Measurements from ENCODE around the gene MBTPS1. TPM values are rescaled to one million over a fixed set of nuclear protein-coding genes. Genes with fewer than 3 reads are reported as not detected.
A peak's percentile ranks its signal among the peaks of the same experiment; 100 is the strongest.

MBTPS1 gene
- total RNA-seq, 3 donors from 2014 or later (not counting 1 experiment from before 2014, with no cell fraction given) = 85.2 to 124 (median 113) TPM

DNA sequence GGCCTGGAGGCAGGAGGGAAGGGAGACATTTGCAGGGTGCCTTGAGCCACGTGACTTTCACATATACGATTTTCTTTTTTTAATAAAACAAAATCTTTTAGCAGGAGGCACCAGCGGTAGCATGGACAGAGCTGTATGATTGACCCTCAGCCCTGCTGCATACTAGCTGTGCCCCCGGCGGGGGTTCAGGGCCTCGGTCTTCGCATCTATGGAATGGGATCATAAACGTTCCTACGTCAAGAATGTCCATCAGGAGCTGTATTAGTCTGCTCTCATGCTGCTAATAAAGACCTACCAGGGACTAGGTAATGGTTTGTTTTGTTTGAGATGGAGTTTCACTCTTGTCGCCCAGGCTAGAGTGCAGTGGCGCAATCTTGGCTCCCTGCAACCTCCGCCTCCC is 101.3 kb downstream of the MBTPS1 start:
- no peak for ATAC-seq
- no peak overlapping the region for H3K4me3 Mint-ChIP-seq
- WGBS (ENCODE audit: insufficient coverage) = 91% methylated on average over 12 of the region's 12 CpGs
- TF ChIP-seq, protein P1, sequence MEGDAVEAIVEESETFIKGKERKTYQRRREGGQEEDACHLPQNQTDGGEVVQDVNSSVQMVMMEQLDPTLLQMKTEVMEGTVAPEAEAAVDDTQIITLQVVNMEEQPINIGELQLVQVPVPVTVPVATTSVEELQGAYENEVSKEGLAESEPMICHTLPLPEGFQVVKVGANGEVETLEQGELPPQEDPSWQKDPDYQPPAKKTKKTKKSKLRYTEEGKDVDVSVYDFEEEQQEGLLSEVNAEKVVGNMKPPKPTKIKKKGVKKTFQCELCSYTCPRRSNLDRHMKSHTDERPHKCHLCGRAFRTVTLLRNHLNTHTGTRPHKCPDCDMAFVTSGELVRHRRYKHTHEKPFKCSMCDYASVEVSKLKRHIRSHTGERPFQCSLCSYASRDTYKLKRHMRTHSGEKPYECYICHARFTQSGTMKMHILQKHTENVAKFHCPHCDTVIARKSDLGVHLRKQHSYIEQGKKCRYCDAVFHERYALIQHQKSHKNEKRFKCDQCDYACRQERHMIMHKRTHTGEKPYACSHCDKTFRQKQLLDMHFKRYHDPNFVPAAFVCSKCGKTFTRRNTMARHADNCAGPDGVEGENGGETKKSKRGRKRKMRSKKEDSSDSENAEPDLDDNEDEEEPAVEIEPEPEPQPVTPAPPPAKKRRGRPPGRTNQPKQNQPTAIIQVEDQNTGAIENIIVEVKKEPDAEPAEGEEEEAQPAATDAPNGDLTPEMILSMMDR (IDR thresholded peaks at IDR 0.05) = no peak
- peaks cover 10% of the 10 kb centered on the region in 2 donors for H3K4me1 Mint-ChIP-seq
- Histone ChIP-seq H3K4me3 (ENCODE audit: low read length) (no peak overlapping the region), H3K9me3 (ENCODE audit: control insufficient read depth, insufficient read depth, low read length) (peaks cover 3% of the 10 kb centered on the region), H3K27me3 (ENCODE audit: control insufficient read depth, insufficient read depth, low read length) (no peaks in the 10 kb centered on the region), H3K4me1 (ENCODE audit: control insufficient read depth, insufficient read depth, low read length) (peaks cover 8% of the 10 kb centered on the region), H3K36me3 (ENCODE audit: control insufficient read depth, insufficient read depth, low read length) (no peaks in the 10 kb centered on the region), H3K27ac (ENCODE audit: low read length) (no peak overlapping the region)
- DNase-seq = no peak
- H3K9me3 Mint-ChIP-seq = no peaks in the 10 kb centered on the region
- H3K27me3 Mint-ChIP-seq (ENCODE audit: low read depth in 2 of 2) = no peaks in the 10 kb centered on the region
- H3K36me3 Mint-ChIP-seq = no peaks in the 10 kb centered on the region
- H3K27ac Mint-ChIP-seq = no peak overlapping the region
- intact Hi-C loops (cut with micrococcal nuclease) = no loop called here

DNA sequence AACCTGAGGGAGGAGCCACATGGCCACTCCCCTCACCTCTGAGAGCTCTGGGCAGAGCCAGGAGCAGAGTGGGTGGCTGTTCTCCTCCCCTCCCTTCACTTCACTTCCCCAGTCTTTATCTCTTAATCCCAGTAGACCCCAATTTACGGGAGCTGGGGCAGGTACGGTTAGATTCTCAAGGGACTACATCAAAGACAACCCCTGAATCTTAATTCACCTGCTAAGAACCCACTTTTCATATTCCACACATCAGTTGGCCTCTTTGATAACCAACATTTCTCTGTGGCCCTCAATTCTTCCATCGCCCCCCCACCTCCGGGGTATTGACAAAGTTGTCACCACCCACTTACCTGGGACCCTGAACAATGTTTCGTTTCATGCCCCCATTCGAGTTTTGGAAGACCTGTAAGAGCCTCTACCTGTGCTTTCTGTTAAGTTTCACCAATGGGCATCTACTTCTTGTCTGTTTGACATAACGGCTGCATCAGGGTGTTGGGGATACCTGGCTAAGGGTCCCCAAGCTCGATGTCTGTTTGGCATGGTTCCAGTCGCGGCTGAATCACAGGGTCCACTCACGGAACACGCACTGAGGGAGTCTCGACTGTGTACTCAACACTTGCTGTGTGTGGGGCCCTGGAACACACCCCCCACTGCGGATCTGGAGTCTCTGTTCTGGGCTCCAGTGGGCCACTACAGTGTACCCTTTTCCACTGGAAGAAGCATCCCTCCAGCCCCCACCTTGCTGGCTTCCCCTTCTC is 102.0 kb downstream of the MBTPS1 start:
- Histone ChIP-seq H3K36me3 (ENCODE audit: control insufficient read depth, insufficient read depth, low read length) (no peaks in the 10 kb centered on the region), H3K4me3 (ENCODE audit: low read length) (no peak overlapping the region), H3K27ac (ENCODE audit: low read length) (no peak overlapping the region), H3K27me3 (ENCODE audit: control insufficient read depth, insufficient read depth, low read length) (no peaks in the 10 kb centered on the region), H3K9me3 (ENCODE audit: control insufficient read depth, insufficient read depth, low read length) (peaks cover 3% of the 10 kb centered on the region), H3K4me1 (ENCODE audit: control insufficient read depth, insufficient read depth, low read length) (peaks cover 8% of the 10 kb centered on the region)
- Mint-ChIP-seq H3K27me3 (ENCODE audit: low read depth in 2 of 2) (no peaks in the 10 kb centered on the region), H3K9me3 (no peaks in the 10 kb centered on the region), H3K4me1 (peaks cover 10% of the 10 kb centered on the region in 2 donors), H3K36me3 (no peaks in the 10 kb centered on the region), H3K4me3 (peak overlapping the region; percentile 9), H3K27ac (no peak overlapping the region)
- TF ChIP-seq, protein P1 (IDR thresholded peaks at IDR 0.05) = no peak
- ATAC-seq = no peak
- no peak for DNase-seq
- 79% methylated on average over 14 of the region's 14 CpGs for WGBS (ENCODE audit: insufficient coverage)
- intact Hi-C loops (cut with micrococcal nuclease) = no loop called here

DNA sequence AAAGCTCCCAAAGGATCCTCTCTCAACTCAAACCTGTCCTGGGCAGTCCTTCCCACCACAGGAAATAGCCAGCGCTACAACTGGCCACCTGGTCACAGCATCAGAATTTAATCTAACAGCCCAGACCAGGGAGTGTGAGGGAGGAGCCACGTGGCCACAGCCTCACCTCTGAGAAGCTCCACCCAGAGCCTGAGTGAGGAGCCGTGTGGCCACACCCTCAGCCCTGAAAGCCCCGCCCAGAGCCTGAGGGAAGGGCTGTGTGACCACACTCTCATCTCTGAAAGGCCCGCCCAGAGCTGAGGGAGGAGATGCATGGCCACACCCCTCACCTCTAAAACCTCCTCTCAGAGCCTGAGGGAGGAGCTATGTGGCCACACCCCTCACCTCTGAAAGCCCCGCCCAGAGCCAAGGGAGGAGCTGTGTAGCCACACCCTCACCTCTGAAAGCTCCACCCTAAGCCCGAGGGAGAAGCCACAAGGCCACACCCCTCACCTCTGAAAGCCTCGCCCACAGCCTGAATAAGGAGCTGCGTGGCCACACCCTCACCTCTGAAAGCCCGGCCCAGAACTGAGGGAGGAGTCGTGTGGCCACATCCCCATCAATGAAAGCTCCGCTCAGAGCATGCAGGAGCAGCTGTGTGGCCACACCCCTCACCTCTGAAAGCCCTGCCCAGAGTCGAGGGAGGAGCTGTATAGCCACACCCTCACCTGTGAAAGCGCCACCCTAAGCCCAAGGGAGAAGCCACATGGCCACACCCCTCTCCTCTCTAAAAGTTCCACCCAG is 102.8 kb downstream of the MBTPS1 start:
- ATAC-seq (peak; percentile 78 to 87 (median 82)), DNase-seq (peak; percentile 17 to 62)
- Mint-ChIP-seq H3K27me3 (ENCODE audit: low read depth in 2 of 2) (no peaks in the 10 kb centered on the region), H3K9me3 (no peaks in the 10 kb centered on the region), H3K27ac (no peak overlapping the region), H3K4me3 (no peak overlapping the region), H3K36me3 (no peaks in the 10 kb centered on the region), H3K4me1 (peaks cover 10% of the 10 kb centered on the region in 2 donors)
- H3K27me3 ChIP-seq (ENCODE audit: control insufficient read depth, insufficient read depth, low read length) = no peaks in the 10 kb centered on the region
- WGBS (ENCODE audit: insufficient coverage) = 10% methylated on average over 14 of the region's 14 CpGs
- no peak overlapping the region for H3K27ac ChIP-seq (ENCODE audit: low read length)
- H3K4me1 ChIP-seq (ENCODE audit: control insufficient read depth, insufficient read depth, low read length) = peaks cover 8% of the 10 kb centered on the region
- TF ChIP-seq, protein P1 (IDR thresholded peaks at IDR 0.05) = no peak
- no peaks in the 10 kb centered on the region for H3K36me3 ChIP-seq (ENCODE audit: control insufficient read depth, insufficient read depth, low read length)
- no peak overlapping the region for H3K4me3 ChIP-seq (ENCODE audit: low read length)
- intact Hi-C loops (cut with micrococcal nuclease) = no loop called here
- H3K9me3 ChIP-seq (ENCODE audit: control insufficient read depth, insufficient read depth, low read length) = peaks cover 3% of the 10 kb centered on the region

Data from natural killer cell (primary cell).